Loucy (cell line): Measurements from ENCODE around the gene PIAS4.

ENCODE experiments used
- EZH2phosphoT487 ChIP-seq: fragments of 200-600 bp; IDR thresholded peaks from 2 replicates; pipeline ENCODE4 v1.6.1; 2018; ENCODE audit warnings: antibody characterized with exemption, mild to moderate bottlenecking, moderate library complexity, borderline replicate concordance
- TF ChIP-seq, protein P1 (sequence below): fragments of 200-600 bp; sonication (generic); conservative IDR thresholded peaks from 2 replicates; pipeline ENCODE4 v1.5.1; 2014; ENCODE audit warnings: mild to moderate bottlenecking, antibody characterized with exemption, low read length

DNA sequence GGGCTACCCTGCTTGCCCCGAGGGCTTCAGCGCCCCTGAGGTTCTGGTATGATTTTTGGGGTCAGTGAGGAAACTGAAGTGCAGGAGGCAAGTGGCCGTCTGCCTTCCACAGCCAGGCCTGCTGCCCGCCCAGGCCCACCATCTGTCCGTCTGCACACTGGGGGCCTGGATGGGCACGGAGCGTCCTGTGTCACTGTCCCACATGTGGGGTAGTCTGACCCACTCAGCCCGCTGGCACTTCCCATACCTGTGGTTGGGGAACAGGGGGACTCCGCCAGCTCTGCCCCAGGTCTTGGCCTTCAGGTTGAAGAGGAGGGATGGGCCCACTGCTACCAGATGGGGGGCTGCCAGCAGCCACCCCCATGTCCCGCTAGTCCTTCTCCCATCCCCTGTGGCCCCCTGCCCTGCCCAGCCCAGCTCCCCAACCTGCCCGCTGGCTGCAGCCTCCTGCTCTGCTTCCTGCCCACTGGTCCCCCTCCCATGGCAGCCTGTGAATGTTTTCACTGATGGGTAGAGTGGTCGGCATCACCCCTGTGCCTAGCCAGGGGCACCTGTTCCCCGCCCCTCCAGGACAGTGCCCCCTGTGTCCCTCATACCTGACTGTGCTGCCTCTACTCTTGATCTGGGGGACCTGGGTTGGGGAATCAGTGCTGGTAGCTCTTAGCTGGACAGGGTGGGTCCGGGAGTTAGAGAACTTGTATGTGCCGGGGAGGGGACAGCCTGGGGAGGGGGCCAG is 9.5 kb downstream of the PIAS4 start:
- TF ChIP-seq, protein P1, sequence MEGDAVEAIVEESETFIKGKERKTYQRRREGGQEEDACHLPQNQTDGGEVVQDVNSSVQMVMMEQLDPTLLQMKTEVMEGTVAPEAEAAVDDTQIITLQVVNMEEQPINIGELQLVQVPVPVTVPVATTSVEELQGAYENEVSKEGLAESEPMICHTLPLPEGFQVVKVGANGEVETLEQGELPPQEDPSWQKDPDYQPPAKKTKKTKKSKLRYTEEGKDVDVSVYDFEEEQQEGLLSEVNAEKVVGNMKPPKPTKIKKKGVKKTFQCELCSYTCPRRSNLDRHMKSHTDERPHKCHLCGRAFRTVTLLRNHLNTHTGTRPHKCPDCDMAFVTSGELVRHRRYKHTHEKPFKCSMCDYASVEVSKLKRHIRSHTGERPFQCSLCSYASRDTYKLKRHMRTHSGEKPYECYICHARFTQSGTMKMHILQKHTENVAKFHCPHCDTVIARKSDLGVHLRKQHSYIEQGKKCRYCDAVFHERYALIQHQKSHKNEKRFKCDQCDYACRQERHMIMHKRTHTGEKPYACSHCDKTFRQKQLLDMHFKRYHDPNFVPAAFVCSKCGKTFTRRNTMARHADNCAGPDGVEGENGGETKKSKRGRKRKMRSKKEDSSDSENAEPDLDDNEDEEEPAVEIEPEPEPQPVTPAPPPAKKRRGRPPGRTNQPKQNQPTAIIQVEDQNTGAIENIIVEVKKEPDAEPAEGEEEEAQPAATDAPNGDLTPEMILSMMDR, result no peak
- TF ChIP-seq EZH2phosphoT487, result no peak
